OCI-LY7 (cell line): ENCODE data around the gene MAP3K7CL. TPM values are rescaled to one million over a fixed set of nuclear protein-coding genes. Genes with fewer than 3 reads are reported as not detected.

Experiments
- BruUV-seq: library from RNA; stranded (reverse); fragments of 400-500 nt; replicated peaks from 2 replicates; lab custom pipeline; 2021; lab: Mats Ljungman, UMichigan
- CTCF ChIA-PET: fragments of 300-600 bp; sonication (Branson Sonifier 250); formaldehyde crosslinking; loops from one replicate; lab custom pipeline; 2022; ENCODE audit warnings: antibody characterized with exemption; ENCODE audit not compliant: unreplicated experiment; lab: Charles Lee
- POLR2A ChIA-PET: fragments of 300-600 bp; sonication (Branson Sonifier 250); formaldehyde crosslinking; loops from one replicate; lab custom pipeline; 2022; ENCODE audit warnings: antibody characterized with exemption; lab: Charles Lee
- DNase-seq: peaks from one replicate; pipeline ENCODE4 v3.0.0-alpha.2; 2015; ENCODE audit warnings: low spot score
- H2AFZ ChIP-seq: fragments of 200-600 bp; sonication (generic), shearing (Covaris generic); 2 replicates; pipeline ENCODE4 v1.6.1; 2014; ENCODE audit warnings: mild to moderate bottlenecking, antibody characterized with exemption, low read length, moderate library complexity
- H3K27ac ChIP-seq: fragments of 200-600 bp; sonication (generic); 2 replicates; pipeline ENCODE4 v1.5.1; 2014; ENCODE audit warnings: mixed run types, low read depth, mild to moderate bottlenecking, moderate library complexity, low read length, inconsistent platforms; ENCODE audit not compliant: poor library complexity, severe bottlenecking
- H3K36me3 ChIP-seq: fragments of 200-600 bp; sonication (generic); 2 replicates; pipeline ENCODE4 v1.6.1; 2014; ENCODE audit warnings: mild to moderate bottlenecking, antibody characterized with exemption, low read length, moderate library complexity, mixed read lengths; ENCODE audit not compliant: insufficient read depth
- H3K4me1 ChIP-seq: fragments of 200-600 bp; sonication (generic); 2 replicates; pipeline ENCODE4 v1.5.1; 2014; ENCODE audit warnings: mild to moderate bottlenecking, low read length; ENCODE audit not compliant: insufficient read depth, poor library complexity, severe bottlenecking
- H3K4me2 ChIP-seq: fragments of 200-600 bp; sonication (generic); 2 replicates; pipeline ENCODE4 v1.6.1; 2014; ENCODE audit warnings: mild to moderate bottlenecking, low read length
- H3K4me3 ChIP-seq: fragments of 200-600 bp; sonication (generic); 2 replicates; pipeline ENCODE4 v1.5.1; 2014; ENCODE audit warnings: mild to moderate bottlenecking, low read depth, low read length; ENCODE audit not compliant: poor library complexity, severe bottlenecking
- H3K79me2 ChIP-seq: fragments of 200-600 bp; sonication (generic); 2 replicates; pipeline ENCODE4 v1.6.1; 2016; ENCODE audit warnings: low read depth, mild to moderate bottlenecking, low read length, moderate library complexity, mixed read lengths; ENCODE audit not compliant: insufficient read depth
- H3K9me2 ChIP-seq: fragments of 200-600 bp; sonication (generic); 2 replicates; pipeline ENCODE4 v1.6.1; 2016; ENCODE audit warnings: mild to moderate bottlenecking, low read length, mixed read lengths; ENCODE audit not compliant: insufficient read depth
- H3K9me3 ChIP-seq: fragments of 200-600 bp; sonication (generic); 2 replicates; pipeline ENCODE4 v1.6.1; 2014; ENCODE audit warnings: mild to moderate bottlenecking, mixed run types, low read length, mixed read lengths
- H4K20me1 ChIP-seq: fragments of 200-600 bp; sonication (generic); 2 replicates; pipeline ENCODE4 v1.6.1; 2014; ENCODE audit warnings: mild to moderate bottlenecking, antibody characterized with exemption, low read length, moderate library complexity, mixed read lengths; ENCODE audit not compliant: insufficient read depth
- EZH2phosphoT487 ChIP-seq: fragments of 200-600 bp; sonication (generic); IDR thresholded peaks from 2 replicates; pipeline ENCODE4 v1.6.1; 2018; ENCODE audit warnings: low read depth, borderline replicate concordance, mild to moderate bottlenecking, mixed run types, antibody characterized with exemption, low read length, moderate library complexity, mixed read lengths
- intact Hi-C: fragments of 100-400 bp; cut with micrococcal nuclease; formaldehyde crosslinking; loops from one replicate; pipeline ENCODE4 v1.10.0; 2022; ENCODE audit not compliant: unreplicated experiment
- total RNA-seq, 2 experiments: library from RNA; depleted of rRNA in 1 of 2; stranded (reverse); fragments of >200 nt in 1 of 2; shearing (Covaris generic) in 1 of 2; gene quantifications; 2 replicates each; pipeline ENCODE4 v1.2.3, GENCODE V29; 2014 to 2022
- TF ChIP-seq, protein P1 (sequence below): fragments of 200-600 bp; sonication (generic); conservative IDR thresholded peaks from 2 replicates; pipeline ENCODE4 v1.5.1; 2014; ENCODE audit warnings: mild to moderate bottlenecking, antibody characterized with exemption, low read length, moderate library complexity, mixed read lengths

The MAP3K7CL gene
- total RNA-seq, 2 experiments from 2014 or later: 7.8 to 13.0 TPM

DNA sequence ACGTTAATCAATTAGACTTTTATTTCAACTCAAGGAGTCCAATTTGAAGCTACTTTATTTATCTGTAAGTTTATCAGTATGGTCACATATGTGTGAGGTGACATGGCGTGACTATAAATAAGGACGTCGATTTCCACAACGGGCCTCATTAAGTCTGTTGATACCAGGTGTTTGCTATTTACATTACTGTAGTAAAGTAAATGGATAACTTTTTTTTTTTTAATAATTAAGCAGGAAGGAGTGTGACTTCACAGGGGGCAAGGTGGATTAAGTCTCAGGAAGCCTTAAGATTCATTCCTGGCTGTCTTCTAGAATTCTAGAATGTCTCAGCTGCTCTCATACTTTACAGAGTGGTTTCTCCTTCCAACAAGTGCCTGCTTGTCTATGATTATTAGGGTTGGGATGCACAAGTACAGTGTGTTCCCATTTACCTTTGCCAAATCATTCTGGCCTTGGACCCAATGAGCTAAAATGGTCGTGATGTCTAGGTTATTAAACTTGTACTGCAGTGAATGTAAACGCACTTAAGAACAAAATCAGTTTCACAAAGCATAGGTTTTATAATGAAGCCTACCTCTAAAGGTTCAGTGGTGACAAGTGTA is 15.5 kb downstream of the MAP3K7CL start:
- no peaks in the 10 kb centered on the region for H4K20me1 ChIP-seq
- no peaks in the 10 kb centered on the region for H3K4me1 ChIP-seq
- H3K27ac ChIP-seq: no peak overlapping the region
- POLR2A ChIA-PET: interaction anchor here (0.5 to 0.7 kb wide), 3 partner anchors 17 to 532 kb away, joined by 3 read pairs; no protein-coding TSS in a partner anchor
- no TSS peak for BruUV-seq
- intact Hi-C loops: no loop called here
- TF ChIP-seq, protein P1, sequence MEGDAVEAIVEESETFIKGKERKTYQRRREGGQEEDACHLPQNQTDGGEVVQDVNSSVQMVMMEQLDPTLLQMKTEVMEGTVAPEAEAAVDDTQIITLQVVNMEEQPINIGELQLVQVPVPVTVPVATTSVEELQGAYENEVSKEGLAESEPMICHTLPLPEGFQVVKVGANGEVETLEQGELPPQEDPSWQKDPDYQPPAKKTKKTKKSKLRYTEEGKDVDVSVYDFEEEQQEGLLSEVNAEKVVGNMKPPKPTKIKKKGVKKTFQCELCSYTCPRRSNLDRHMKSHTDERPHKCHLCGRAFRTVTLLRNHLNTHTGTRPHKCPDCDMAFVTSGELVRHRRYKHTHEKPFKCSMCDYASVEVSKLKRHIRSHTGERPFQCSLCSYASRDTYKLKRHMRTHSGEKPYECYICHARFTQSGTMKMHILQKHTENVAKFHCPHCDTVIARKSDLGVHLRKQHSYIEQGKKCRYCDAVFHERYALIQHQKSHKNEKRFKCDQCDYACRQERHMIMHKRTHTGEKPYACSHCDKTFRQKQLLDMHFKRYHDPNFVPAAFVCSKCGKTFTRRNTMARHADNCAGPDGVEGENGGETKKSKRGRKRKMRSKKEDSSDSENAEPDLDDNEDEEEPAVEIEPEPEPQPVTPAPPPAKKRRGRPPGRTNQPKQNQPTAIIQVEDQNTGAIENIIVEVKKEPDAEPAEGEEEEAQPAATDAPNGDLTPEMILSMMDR: no peak
- no peak for TF ChIP-seq EZH2phosphoT487
- H3K36me3 ChIP-seq: no peaks in the 10 kb centered on the region
- H3K4me2 ChIP-seq: no peak overlapping the region
- no peak overlapping the region for H2AFZ ChIP-seq
- no peaks in the 10 kb centered on the region for H3K9me2 ChIP-seq
- CTCF ChIA-PET: no interaction called here
- H3K79me2 ChIP-seq: no peaks in the 10 kb centered on the region
- no peak overlapping the region for H3K4me3 ChIP-seq
- DNase-seq: no peak
- H3K9me3 ChIP-seq: no peaks in the 10 kb centered on the region

DNA sequence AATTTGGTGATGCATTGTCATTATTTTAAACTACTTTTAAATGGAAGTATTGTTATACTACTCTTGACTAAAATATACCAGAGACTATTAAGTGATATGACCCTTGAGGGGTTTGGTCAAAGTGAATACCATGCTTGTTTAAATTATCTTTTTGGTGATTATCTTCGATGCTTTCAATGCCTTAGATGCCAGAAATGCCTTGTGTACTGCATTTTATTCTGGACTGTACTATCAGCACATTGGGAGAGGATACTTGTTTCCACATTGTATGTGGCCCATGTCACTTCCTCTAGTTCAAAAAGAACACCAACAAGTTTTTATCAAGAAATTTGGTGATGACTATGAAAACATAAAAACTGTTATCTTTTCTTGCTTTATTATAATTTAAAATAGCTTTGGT is 16.3 kb downstream of the MAP3K7CL start:
- no peak overlapping the region for H2AFZ ChIP-seq
- no peaks in the 10 kb centered on the region for H3K9me2 ChIP-seq
- ChIA-PET CTCF (no interaction called here), POLR2A (no interaction called here)
- H3K9me3 ChIP-seq: no peaks in the 10 kb centered on the region
- no peaks in the 10 kb centered on the region for H3K4me1 ChIP-seq
- no peaks in the 10 kb centered on the region for H4K20me1 ChIP-seq
- no peak overlapping the region for H3K4me2 ChIP-seq
- no peak overlapping the region for H3K27ac ChIP-seq
- H3K4me3 ChIP-seq: no peak overlapping the region
- no peaks in the 10 kb centered on the region for H3K36me3 ChIP-seq
- no peaks in the 10 kb centered on the region for H3K79me2 ChIP-seq
- no peak for DNase-seq
- BruUV-seq: no TSS peak
- intact Hi-C loops: no loop called here
- TF ChIP-seq, protein P1: no peak
- no peak for TF ChIP-seq EZH2phosphoT487

DNA sequence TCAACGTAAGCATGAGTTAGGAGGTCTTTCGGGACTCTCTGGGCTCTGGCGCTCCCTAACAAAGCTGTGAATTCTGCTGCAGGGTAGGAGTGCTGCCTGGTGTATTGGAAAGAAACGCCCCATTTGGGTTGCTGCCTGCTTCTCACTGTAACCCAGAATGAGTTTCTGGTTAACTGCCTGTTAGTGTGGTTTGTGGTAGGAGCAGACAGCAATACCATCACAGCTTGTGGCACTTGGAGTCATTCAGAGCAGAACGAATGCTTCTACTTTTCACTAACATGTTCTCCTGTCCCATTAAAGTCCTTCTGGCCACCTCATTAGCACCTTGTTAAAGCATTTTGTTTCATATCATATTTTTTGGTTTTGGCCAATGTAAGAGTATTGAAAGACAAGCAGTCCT is 18.1 kb downstream of the MAP3K7CL start:
- intact Hi-C loops: no loop called here
- Histone ChIP-seq H3K4me3 (no peak overlapping the region), H3K4me1 (no peaks in the 10 kb centered on the region), H3K9me2 (no peaks in the 10 kb centered on the region), H3K79me2 (no peaks in the 10 kb centered on the region), H3K36me3 (no peaks in the 10 kb centered on the region), H3K9me3 (no peaks in the 10 kb centered on the region), H3K4me2 (no peak overlapping the region), H2AFZ (no peak overlapping the region), H3K27ac (no peak overlapping the region), H4K20me1 (no peaks in the 10 kb centered on the region)
- POLR2A ChIA-PET: interaction anchor here (1.4 to 1.6 kb wide), 2 partner anchors 10 to 16 kb away, joined by 3 to 6 read pairs; no protein-coding TSS in a partner anchor
- no peak for DNase-seq
- CTCF ChIA-PET: no interaction called here
- BruUV-seq: no TSS peak
- TF ChIP-seq EZH2phosphoT487: no peak
- TF ChIP-seq, protein P1: no peak
